LoVo (cell line): Measurements from ENCODE around the gene ARG2.
"Not testable (repeated sequence)": the region's sequence is repeated elsewhere in the genome, so short reads cannot be mapped to it uniquely, and the experiment has no call there.

Source experiments
- DNase-seq: peaks from one replicate; pipeline ENCODE4 v3.0.0-alpha.2; 2016; ENCODE audit warnings: low spot score

ARG2 gene

GRCh38 chr14:67586369-67586768, 33.4 kb upstream of the ARG2 start:
- DNase-seq = no peak

- no peak for DNase-seq
These were observed 30.4 kb upstream of the ARG2 start for GRCh38 chr14:67589204-67589770.

- DNase-seq = not testable (repeated sequence)
These were observed 26.1 kb upstream of the ARG2 start for GRCh38 chr14:67593650-67594049.

GRCh38 chr14:67595392-67595791, 24.3 kb upstream of the ARG2 start:
- DNase-seq = no peak

GRCh38 chr14:67599698-67600561, 19.8 kb upstream of the ARG2 start, which contains the start of gene PIGH:
PIGH (minus strand) TSS chr14:67600268; CDS start chr14:67600203, 65 bp downstream.
- DNase-seq = peak; percentile 91

GRCh38 chr14:67600562-67600974, 19.2 kb upstream of the ARG2 start:
- DNase-seq = not testable (repeated sequence)

GRCh38 chr14:67602076-67602475, 17.6 kb upstream of the ARG2 start:
- DNase-seq = no peak

GRCh38 chr14:67602995-67603545, 16.6 kb upstream of the ARG2 start:
- no peak for DNase-seq

- no peak for DNase-seq
These were observed 12.1 kb upstream of the ARG2 start for GRCh38 chr14:67607646-67608045.

- no peak for DNase-seq
These were observed 9.9 kb upstream of the ARG2 start for GRCh38 chr14:67609642-67610310.

- no peak for DNase-seq
These were observed 9.2 kb upstream of the ARG2 start for GRCh38 chr14:67610491-67610890.

- DNase-seq = peak; percentile 68
These were observed 1.1 kb upstream of the ARG2 start for GRCh38 chr14:67618617-67619063.

- no peak for DNase-seq
These were observed 581 bp downstream of the ARG2 start for GRCh38 chr14:67620217-67620785.

- no peak for DNase-seq
These were observed 3.0 kb downstream of the ARG2 start for GRCh38 chr14:67622675-67623074.

GRCh38 chr14:67623114-67623513, 3.4 kb downstream of the ARG2 start:
- DNase-seq = no peak

GRCh38 chr14:67626131-67626530, 6.4 kb downstream of the ARG2 start:
- DNase-seq = not testable (repeated sequence)

- no peak for DNase-seq
These were observed 7.8 kb downstream of the ARG2 start for GRCh38 chr14:67627519-67627918.

GRCh38 chr14:67630186-67630585, 10.5 kb downstream of the ARG2 start:
- DNase-seq = no peak

- DNase-seq = no peak
These were observed 11.2 kb downstream of the ARG2 start for GRCh38 chr14:67630938-67631337.

GRCh38 chr14:67633451-67634147, 13.9 kb downstream of the ARG2 start:
- DNase-seq = no peak

- DNase-seq = peak; percentile 71
These were observed 16.7 kb downstream of the ARG2 start for GRCh38 chr14:67636361-67636919.
